Suppressor macrophage treated with lipopolysaccharide for 4 hours (primary cell): ENCODE measurements around the gene ALG2.

Experiments
- DNase-seq: peaks from one replicate; pipeline ENCODE4 v3.0.0-alpha.2; 2020

Gene ALG2

DNA sequence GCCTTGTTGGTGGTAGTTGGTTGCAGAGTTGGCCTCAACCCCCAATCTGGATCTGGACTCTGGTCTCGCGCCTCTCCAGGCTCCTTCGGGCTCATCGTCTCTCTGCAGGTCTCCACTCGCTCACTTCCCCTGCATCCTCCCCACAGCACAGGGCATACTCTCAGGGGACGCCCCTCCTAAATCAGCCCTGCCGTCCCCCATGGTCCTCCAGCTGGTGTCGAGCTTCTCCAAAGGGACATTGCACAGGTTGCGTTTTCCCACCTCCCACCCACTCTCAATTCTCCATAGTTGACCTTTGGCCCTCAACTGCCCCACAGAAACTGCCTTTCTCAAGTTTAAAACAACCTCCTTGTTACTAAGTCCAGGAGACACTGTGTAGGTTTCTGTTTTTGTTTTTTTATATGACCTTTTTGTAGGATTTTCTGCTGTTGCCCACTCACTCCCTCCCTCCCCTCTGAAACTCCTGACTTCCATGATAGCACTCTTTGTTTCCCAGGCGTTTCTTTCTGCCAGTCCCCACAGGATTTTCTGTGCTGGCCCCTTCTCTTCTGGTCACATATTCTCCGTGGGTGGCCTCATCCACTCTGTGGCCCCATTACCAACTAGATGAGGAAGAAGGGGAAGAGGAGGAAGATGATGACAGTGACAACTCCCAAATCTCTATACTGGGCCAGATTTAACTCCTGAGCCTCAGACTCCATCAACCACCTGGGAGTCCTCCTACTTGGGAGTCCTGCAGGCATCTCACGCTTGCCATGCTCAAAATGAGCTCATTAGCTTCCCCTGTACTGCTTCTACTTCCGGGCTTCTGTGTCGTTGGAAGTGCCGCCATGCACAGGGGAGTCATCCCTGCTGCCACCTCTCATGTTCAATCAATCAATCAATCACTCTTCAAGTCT is 50.3 kb downstream of the ALG2 start:
- no peak for DNase-seq

DNA sequence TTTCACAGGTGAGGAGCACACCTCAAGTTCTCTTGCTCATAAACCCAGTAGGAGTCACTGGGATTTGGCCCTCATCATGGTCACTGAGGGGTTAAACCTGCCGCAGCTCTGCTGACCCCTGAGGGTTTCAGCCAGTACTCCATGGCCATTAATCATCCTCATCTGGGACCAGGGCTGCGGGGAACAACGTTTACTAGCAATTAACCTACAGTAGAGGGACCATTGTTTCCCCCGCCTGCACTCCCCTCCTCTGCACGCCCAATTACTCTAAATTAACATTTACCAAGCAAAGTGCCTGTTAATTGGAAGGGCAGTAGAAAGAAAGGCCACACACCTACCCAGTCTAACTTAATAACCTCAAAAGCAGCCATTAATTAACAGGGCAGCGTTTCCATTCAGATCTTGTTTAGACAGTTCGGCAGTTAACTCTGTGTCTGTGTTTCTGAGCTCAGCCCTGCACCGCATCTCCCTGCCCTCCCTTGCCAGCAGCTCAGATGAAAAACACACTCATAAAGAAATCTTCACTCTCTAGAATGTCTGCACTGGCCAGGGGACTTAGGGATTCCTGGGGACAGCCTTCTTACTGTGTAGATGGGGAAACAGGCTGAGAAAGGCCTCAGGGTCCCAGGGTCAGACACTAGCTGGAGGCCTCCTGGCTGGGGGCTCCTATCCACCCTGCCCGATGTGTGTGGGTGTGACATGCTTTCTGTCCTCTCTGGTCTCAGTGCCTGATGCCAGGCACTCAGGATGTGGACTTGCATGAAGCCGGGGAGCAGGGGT is 51.6 kb downstream of the ALG2 start:
- no peak for DNase-seq

DNA sequence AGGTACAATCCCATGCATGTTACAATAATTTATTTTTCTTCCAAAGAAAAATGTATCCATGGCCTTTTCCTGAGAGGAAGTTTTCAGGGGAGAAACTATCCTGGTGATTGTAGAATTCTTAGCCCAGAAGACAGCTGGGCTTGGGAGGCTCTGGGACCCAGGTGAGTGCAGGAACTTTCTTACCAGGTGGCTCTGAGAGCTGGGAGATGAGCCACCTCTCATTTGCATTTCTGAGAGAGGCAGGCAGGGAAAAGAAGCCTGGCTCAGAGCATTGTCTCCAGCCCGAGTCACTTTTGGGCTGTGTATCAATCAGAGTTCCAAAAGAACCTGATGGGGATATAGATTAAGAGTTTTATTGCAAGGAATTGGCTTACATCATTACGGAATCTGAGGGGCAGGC is 52.7 kb downstream of the ALG2 start:
- no peak for DNase-seq

DNA sequence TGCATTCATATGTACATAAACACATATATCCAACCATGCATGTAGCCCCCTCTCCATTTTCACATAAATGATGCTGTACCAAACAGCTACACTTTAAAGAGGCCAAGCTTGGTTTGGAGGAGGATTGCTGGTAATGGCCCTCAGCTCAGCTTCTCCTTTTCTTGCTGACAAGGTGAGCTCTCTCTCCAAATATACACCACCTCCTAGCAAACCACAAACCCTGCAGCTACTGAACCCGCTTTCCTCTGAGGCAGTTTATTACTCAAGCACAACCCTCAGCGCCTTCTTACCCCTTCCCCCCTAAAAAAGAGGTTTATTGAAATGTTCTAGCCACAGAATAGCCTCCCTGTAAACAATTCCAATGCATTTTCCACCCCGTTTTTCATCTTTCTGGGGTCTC is 54.0 kb downstream of the ALG2 start:
- no peak for DNase-seq

DNA sequence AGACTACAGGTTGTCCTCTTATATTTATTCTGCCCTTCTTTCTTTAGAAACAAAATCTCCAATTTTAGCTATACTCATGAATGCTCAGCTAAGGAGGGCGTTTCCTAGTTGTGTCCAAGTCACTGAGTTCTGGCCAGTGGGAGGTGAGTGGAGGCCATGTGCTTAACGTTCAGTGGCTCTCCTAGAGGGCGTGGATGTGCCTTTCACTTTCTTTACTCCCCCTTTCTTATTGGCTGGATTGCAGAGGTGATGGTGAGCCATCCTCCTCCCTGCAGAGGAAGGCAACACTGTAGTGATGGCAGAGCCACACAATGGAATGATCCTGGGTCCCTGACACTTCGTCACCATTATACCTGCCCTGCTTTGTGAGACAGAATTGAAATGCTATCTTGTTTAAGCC is 54.6 kb downstream of the ALG2 start:
- DNase-seq = no peak
